GM11168 (cell line): ENCODE results near the gene DISC1.
"Not testable (repeated sequence)": the region's sequence is repeated elsewhere in the genome, so short reads cannot be mapped to it uniquely, and the experiment has no call there.

Experiments used
- in situ Hi-C: fragments of 300-500 bp; cut with MboI; formaldehyde crosslinking; loops from one replicate; pipeline ENCODE4 v1.12.0; 2022; ENCODE audit warnings: low sequenced_read_pairs; ENCODE audit not compliant: unreplicated experiment

The DISC1 gene

DNA sequence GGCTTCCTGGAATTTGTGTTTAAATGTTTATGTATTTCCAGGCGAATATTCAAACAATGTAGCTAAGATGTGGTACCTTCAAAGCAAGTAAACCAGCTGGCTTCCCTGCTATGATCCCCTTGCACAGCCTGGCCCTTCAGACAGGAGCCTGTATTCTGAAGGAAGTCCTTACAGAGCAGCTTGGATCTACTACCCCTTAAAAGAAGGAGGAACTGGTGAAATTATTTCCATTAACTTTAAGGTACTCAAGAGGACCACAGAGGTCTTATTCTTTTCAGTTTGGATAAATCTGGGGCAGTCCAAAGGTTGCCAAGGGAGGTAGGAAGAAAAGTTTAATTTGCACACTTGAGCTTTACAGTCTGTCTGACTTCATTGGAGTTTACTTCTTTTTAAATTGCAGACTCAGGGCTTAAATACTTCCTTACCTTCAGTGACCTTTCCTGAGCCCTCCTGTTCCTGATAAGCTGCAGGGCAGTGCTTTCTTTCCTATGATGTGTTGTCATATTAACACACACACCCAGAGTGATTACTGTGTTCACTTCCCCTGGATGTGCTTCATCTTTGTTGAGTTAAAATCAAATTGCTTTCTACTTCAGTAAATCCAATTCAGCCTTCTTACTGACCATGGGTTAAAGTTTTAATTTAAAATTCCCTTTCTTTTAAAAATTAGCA, 40.5 kb downstream of the DISC1 start:
- in situ Hi-C loops, result no loop called here

DNA sequence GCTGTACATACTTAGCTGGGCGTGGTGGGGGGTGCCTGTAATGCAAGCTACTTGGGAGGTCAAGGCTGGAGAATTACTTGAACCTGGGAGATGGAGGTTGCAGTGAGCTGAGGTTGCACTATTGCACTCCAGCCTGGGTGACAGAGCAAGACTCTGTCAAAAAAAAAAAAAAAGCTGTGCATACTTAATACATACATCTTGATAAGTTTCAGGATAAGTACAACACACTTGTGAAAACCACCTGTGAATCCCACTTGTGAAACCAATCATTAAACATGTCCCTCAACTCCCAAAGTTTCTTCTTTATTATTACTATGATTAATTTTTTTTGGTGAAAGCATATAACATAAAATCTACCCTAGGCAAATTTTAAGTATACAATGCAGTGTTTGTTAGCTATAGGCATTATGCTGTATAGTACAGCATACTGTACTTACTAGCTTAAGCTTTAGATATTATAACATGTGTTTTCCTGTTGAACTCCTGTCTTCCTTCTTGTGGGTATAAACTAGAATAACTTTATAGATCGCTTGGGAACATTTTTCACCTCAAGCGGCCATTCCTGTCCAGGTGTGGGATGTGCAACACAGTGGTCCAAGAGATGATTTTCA, 41.4 kb downstream of the DISC1 start:
- in situ Hi-C loops, result no loop called here

DNA sequence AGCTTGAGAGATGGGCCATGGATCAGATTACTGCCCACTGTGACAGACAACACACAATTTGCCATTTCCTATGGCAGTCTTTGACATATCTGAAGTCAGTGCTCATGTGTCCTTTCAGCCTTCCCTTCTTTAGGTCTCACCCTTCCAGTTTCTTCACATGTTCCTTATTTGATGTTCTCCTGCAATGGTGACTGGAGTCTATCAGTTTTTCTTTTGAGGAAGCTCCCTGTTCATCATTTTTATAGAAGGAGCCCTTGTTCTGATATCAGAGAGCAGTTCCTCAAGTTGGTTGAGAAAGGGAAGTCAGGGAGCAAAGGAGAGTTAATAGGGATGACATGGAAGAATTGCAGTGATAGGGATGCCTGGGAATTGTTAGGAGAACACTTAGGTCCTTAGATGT, 42.2 kb downstream of the DISC1 start:
- in situ Hi-C loops, result no loop called here

DNA sequence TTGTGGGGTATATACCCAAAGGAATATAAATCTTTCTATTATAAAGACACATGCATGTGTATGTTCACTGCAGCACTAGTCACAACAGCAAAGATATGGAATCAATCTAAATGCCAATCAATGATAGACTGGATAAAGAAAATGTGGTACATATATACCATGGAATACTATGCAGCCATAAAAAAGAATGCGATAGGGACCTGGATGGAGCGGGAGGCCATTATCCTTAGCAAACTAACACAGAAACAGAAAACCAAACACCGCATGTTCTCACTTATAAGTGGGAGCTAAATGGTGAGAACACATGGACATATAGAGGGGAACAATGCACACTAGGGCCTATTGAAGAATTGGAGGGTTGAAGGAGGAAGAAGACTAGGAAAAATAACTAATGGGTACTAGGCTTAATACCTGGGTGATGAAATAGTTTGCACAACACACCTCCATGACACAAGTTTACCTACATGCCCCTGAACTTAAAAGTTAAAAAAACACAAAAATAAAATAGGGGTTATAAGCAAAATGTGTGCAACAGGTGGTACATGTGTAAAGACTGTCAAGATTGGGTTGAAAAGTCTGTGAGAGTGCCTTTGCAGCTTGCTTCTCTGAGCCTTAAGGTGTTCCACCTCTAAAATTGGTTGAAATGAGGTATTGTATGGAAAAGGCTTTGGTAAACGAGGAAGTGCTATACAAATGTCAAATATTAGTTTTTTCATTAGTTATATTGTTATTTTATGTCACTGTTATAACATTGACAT, 43.5 kb downstream of the DISC1 start:
- in situ Hi-C loops, result not testable (repeated sequence)

DNA sequence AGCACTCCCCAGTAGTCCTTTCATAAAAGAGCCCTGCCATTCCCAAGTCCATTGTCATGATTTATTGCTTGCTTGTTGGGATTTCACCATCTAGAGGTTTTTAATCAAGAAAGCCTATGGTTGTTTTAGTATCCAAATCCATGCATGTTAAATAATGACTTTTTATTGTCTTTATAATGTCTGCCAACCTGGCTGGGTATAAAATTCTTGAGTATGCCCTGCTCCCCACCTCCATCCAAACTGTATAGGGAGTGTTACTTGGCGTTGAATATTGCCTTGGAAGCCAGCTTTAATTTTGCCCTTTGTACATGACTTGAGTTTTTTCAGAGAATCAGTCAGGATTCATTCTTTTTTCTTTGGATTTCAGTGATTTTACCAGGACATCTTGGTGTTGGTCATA, 44.2 kb downstream of the DISC1 start:
- in situ Hi-C loops, result no loop called here

DNA sequence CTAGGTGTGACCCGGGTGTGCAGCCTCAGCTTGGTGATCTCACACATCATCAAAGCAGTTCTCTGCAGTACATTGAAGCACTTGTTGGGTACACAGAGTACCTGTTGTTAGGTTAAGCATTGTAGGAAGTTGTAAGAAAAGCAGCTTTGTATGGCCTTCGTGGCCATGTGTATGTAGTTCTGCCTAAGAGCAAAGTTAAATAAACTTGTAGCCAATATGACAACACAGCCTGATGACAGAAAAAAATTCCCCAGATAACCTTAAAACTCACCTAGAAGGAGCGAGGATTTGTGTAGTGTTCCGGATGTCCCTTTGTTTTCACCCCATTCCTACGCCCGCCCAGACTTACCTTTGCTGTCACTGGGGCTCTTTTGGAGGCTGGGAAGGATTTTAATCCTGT, 48.0 kb downstream of the DISC1 start:
- in situ Hi-C loops, result no loop called here

DNA sequence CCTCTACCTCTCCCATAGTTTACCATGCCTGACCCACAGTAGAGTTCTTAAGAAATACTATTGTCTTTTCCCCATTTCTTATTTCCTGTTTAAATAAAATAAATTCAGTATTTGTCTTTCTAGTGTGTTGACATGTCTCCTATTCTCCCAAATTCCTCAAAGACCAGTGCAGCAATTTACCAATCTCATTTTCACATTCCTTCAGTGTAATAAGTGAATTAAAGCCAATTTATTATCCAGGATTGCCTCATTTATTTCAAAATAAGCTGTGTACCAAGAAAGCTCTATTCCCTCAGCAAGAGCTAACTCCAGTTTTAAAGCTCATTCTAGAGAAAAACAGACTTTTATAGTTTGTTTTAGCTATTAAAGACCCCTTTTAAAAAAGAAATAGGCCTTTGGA, 49.9 kb downstream of the DISC1 start:
- in situ Hi-C loops, result no loop called here

DNA sequence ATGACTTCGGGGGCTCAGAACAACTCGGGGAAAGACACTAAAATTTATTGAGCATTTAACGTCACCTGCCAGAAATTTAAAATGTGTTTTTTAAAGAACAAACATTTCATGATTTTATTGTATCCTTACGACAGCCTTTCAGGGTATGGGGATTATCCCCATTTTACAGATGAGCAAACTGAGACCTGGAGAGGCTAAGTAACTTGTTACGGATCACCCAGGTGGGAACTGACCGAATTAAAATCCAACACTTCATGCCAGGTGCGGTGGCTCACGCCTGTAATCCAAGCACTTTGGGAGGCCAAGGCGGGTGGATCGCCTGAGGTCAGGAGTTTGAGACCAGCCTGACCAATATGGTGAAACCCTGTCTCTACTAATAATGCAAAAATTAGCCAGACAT, 50.9 kb downstream of the DISC1 start:
- in situ Hi-C loops, result no loop called here

DNA sequence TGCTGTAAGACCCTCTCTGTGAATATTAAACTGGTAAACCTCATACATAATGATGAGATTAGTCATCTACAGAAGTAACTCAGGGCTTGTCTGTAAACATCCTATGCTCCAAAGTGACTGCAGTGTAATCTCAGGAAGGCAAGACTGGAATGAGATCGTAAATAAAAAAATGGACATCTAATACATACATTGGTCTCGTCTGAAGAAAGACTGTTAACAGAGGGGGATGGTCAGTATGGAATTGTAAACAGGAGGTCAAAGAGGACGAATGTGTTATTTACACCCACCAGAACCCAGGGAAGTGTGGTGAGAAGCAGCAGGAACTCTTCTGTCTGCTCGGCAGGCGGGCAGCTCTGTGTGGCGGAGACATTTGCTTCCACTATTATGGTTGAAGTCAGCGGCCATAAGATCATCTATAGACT, 51.4 kb downstream of the DISC1 start:
- in situ Hi-C loops, result no loop called here

DNA sequence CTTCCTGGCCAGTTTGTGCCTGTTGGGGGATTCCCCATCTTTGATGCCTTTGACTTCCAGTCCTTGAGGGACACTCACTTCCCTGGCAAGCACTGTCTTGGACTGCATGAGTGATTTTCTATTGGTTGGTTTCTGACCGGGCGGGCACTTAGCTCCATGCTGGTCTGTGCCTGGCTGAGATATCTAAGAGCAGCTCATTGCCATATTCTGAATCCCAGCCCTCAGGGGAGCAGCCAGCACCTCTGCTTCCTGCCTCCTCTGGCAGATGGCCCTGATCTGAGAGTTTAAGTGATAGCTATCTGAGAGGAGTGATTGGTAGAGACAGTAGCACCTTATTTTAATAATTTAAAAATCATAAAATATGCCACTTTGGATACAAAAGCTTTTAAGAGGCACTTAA, 52.5 kb downstream of the DISC1 start:
- in situ Hi-C loops, result no loop called here

DNA sequence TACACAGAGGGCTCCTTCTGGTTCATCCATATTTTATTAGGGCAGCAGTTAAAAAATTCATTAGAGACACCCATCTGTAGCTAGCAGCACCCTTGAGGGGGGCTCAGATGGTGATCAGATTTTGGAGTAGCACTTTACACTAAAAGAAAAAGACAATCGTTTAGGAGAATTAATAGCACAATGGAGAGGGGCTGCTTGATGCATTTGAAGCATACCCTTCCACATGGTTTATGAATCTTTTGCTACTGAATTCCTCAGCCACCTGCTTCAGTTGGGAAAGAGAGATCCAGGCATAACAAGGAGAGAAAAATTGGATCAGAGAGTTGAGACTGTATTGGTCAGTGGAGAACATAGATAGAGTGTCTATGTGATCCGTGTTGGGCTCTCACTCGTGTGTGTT, 54.4 kb downstream of the DISC1 start:
- in situ Hi-C loops, result no loop called here

DNA sequence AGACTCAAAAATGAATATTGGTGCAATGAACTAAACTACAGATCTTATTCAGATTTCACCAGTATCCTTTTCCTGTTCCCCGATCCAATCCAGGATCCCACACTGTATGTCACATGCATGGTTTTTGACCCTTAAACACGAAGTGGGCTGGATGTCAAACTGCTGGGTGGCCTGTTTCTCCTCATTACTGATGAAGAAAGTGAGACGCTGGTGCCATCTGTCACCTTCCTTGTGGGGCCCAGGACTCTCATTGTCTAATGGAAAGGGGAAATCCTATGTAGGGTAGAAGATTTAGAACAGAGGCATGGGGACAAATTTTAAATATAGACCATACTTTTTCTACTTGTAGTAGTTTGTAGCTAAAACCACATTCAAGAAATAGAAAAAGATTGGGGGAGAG, 56.2 kb downstream of the DISC1 start:
- in situ Hi-C loops, result no loop called here

DNA sequence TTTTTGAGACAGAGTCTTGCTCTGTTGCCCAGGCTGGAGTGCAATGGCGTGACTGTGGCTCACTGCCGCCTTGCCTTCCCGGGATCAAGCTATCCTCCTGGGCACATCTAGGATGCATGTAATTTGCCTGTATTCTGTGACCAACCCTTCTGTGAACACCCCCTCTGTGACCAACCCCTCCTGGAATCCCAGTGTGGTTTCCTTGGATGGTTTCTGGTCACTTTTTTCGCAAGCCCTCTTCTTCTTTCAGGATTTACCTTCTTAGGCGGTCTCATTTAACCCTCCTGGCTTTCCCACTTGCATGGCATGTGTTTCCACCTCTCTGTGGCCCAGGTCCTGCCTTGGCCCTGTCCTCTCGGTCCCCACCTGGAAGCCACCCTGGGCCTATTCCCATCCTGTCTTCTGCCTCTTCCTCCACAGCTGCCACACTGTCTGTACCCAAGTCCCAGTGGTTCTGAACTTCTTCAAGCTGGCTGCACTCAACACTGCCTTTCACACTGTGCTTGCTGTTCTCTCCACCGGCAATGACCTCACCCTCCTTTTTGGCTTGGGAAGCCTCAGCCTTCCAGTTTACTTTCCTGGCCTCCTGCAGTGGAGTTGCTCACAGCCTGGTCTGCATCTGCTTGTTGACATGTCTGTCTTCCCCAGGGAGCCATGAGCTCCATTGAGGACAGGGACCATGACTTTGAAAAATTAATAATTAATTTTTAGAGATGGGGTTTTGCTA, 57.0 kb downstream of the DISC1 start:
- in situ Hi-C loops, result no loop called here

DNA sequence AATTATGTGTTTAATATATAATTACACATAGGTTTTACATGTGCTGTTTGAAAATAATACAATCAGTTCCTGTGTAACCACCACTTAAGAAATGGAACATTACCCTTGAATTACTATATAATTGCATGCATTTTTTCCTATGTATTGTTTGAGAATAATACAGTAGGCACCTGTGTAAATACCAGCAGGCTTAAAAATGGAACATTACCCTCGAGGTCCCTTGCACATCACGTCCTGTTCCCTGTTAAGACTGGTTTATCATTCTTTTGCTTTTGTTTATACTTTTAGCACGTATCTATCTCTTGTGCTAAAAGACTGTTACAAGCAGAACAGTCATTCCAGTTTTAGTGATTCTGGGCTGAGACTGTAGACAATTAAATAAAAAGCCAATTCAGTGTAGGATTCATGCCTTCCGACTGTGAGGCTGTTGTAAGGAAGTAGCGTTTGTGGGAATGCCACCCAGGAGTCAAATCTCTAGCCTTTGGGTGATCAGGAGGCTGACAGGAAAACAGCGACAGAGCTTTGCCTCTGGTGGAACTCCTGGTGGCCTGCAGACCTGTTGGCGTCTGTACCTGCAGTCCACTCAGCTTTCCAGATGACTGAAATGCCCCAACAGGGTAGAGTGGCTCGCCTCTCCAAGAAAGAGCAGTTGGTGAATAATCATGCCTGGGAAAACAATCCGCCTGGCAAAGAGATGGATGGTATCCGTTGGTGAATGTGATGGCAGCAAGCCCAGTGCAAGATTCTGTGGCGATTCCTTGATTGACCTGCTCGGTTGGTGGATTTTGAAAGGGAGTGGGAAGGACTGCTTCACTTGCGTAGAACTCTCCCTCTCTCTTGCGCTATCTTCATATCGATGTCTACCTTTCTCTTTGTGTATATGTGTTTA, 58.0 kb downstream of the DISC1 start:
- in situ Hi-C loops, result no loop called here

DNA sequence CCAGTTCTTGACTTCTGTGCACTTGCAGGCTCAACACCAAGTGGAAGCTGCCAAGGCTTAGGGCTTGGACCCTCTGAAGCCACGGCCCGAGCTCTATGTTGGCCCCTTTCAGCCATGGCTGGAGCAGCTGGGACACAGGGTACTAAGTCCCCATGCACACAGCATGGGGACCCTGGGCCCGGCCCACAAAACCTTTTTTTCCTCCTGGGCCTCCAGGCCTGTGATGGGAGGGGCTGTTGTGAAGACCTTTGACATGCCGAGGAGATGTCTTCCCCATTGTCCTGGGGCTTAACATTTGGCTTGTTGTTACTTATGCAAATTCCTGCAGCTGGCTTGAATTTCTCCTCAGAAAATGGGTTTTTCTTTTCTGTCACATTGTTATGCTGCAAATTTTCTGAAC, 59.8 kb downstream of the DISC1 start:
- in situ Hi-C loops, result no loop called here

DNA sequence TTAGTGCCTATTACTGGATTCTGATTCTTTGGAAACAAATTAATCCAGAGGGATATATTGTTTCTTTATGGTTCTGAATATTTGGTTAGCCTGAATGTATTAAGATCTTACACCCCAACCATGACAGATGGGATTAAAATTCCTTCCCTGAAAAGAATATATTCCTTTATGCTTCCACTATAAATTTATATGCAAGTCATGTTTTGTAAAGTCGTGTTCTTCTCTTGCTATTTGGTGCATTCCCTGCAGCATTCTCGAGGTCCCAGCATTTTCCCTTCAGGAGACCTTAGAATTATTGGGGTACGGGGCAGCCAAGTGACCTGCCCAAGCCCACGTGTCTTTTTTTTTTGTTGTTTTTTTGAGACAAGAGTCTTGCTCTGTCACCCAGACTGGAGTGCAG, 62.4 kb downstream of the DISC1 start:
- in situ Hi-C loops, result no loop called here

DNA sequence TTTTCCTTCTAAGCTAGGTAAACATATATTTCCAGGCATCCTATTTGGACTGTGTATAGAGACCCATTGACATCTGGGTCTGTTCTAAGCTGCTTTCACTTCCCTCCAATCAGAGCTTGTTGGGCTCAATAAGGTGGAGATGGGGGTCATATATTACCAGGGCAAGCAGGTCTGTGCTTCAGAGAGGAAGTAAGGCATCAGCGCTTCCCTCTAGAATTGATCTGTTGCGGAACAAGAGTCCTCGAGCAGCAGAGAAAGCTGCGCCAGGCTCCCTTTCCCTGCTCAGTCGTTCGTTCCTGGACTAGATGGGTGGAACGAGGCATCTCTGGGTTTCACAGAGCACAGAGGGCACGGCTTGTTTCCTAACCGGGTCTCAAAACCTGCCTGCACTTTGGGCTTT, 63.5 kb downstream of the DISC1 start:
- in situ Hi-C loops, result no loop called here

DNA sequence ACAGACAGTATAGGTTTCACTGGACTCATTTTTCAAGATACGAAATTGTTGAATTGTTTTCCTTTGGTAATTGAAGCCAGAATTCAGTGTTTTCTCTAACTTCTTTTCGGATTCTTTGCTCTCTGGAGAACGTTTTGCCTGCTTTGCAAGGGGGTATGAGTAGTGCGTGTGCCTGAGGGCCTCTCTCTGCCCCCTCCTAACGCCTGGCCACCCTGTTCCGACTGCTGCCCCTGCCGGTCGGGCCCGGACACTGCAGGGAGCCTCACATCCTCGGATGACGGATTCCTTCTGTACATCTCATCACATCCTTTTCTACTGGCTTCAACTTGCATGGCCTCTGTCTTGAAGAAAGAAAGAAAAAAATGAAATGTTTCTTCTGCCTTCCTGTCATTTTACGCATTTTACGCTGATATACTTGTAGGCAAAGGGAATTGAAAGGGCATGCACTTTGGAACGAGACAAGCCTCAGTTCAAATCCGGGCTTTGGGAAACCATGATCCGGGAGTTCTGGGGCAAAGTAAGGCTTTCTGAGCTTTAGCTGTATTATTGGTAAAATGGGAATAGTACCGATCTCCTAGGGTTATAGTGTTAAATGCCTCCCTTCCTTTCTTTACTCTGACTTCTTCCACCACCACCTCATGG, 65.1 kb downstream of the DISC1 start:
- in situ Hi-C loops, result no loop called here

DNA sequence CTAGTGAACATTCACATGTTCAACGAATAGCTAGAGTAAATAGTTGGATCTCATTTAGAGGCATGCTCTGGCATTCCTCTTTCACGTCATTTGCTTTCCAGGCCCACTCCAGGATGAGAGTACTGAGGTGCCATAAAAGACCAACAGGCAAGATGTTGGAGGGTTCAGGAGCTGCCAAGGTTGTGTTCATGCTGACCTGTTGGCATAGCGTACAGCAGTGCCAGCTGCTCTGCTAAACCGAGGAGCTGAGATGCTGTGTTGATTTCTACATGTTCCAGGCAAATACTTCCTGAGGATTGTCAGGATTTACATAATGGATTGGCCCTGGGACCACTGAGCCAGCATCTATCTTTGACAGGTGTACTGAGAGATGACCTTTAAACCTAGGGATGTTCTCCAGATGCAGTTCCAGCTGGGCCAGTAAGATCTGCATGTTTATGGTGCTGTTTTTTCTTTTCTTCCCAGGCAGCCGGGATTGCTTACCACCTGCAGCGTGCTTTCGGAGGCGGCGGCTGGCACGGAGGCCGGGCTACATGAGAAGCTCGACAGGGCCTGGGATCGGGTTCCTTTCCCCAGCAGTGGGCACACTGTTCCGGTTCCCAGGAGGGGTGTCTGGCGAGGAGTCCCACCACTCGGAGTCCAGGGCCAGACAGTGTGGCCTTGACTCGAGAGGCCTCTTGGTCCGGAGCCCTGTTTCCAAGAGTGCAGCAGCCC, 66.9 kb downstream of the DISC1 start:
- in situ Hi-C loops, result no loop called here
